H1 (cell line): ENCODE results near the gene WDR37. TPM values are rescaled to one million over a fixed set of nuclear protein-coding genes. Genes with fewer than 3 reads are reported as not detected.

Experiments used
- BRCA1 ChIP-seq: IDR thresholded peaks from 2 replicates; pipeline ENCODE4 v1.6.1; 2012; ENCODE audit warnings: low read depth, low read length, improper control_type of control experiment
- CHD7 ChIP-seq: fragments of 300-600 bp; sonication (generic); IDR thresholded peaks from 2 replicates; pipeline ENCODE4 v1.7.1; 2012; ENCODE audit warnings: low read length, moderate library complexity, mild to moderate bottlenecking, inconsistent platforms; ENCODE audit not compliant: insufficient replicate concordance
- EGR1 ChIP-seq: IDR thresholded peaks from 2 replicates; pipeline ENCODE4 v1.6.1; 2011; ENCODE audit warnings: low read depth, low read length, borderline replicate concordance
- KDM1A ChIP-seq: fragments of 200-600, 300-600 bp; sonication (generic); IDR thresholded peaks from 2 replicates; pipeline ENCODE4 v1.7.1; 2016; ENCODE audit warnings: mild to moderate bottlenecking, low read length, borderline replicate concordance
- RFX5 ChIP-seq: IDR thresholded peaks from 2 replicates; pipeline ENCODE4 v1.6.1; 2011; ENCODE audit warnings: low read depth, low read length, improper control_type of control experiment, borderline replicate concordance
- RXRA ChIP-seq: IDR thresholded peaks from 2 replicates; pipeline ENCODE4 v1.6.1; 2011; ENCODE audit warnings: low read depth, mild to moderate bottlenecking, low read length, moderate library complexity; ENCODE audit not compliant: insufficient read depth
- SRF ChIP-seq: IDR thresholded peaks from 2 replicates; pipeline ENCODE4 v1.6.1; 2011; ENCODE audit warnings: mild to moderate bottlenecking, low read depth, low read length, moderate library complexity
- TAF1 ChIP-seq: IDR thresholded peaks from 2 replicates; pipeline ENCODE4 v1.6.1; 2011; ENCODE audit warnings: mild to moderate bottlenecking, low read depth, low read length
- TEAD4 ChIP-seq: IDR thresholded peaks from 2 replicates; pipeline ENCODE4 v1.6.1; 2012; ENCODE audit warnings: low read depth, low read length, inconsistent platforms, mixed read lengths
- polyA plus RNA-seq, 7 experiments: library from polyadenylated mRNA; depleted of rRNA in 3 of 7; stranded (reverse) in 5 of 7; unstranded in 2 of 7; fragments of >200 nt in 5 of 7; fragments of 200-250 nt in 2 of 7; gene quantifications; 1 replicate in 5 of 7; 2 replicates in 1 of 7; 4 replicates in 1 of 7; pipeline versions ENCODE4 v1.2.1 to v1.2.3, GENCODE V29; 2011 to 2013; ENCODE audit warnings: missing spikeins in 2 of 7, mixed read lengths in 2 of 7
- total RNA-seq: library from RNA; stranded (reverse); fragmentation: NEBNext Ultra II Directional; extraction: Animal tissue kit (Norgen Biotek cat#: 25700); gene quantifications from 2 replicates; pipeline ENCODE4 v1.2.1, GENCODE V29; 2021

Gene WDR37
- total and polyA plus RNA-seq, 2 of the 8 experiments (the other 6 are each of a cell fraction or from before 2014, with no cell fraction given): 9.6 to 12.0 TPM

- TF ChIP-seq CHD7 (no peak), KDM1A (no peak), TAF1 (no peak), EGR1 (no peak), RFX5 (no peak), BRCA1 (no peak), TEAD4 (no peak), RXRA (no peak), SRF (no peak)
- TF ChIP-seq, all 59 proteins: peak for 0
Measured at GRCh38 chr10:1166828-1167275, 110.7 kb downstream of the WDR37 start (continued).
